ENCODE data around the gene WDR46. TPM values are rescaled to one million over a fixed set of nuclear protein-coding genes. Genes with fewer than 3 reads are reported as not detected.
A peak's percentile ranks its signal among the peaks of the same experiment; 100 is the strongest.

WDR46 gene
- total and polyA plus RNA-seq, 2 of the 13 experiments (the other 11 are each of a cell fraction or from before 2014, with no cell fraction given) = 47.4 to 105 TPM

DNA sequence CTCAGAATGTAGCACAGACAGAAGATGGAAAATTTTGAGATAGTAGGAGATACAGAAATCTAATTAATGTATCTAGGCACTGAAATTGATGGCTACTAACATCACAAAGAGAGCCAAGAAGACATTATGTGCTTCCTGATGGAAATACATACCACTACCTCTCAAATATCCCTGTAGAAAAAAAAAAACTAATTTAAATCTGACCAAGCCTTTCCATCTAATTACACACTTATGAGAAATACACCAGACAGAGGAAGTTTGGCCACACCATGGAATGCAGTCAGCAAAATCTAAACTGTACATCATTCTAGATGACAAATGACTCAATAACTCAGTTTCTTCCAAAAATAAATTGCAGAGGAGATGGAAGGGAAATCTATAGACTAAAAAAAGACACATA lies 36.3 kb downstream of the WDR46 start:
- Histone ChIP-seq H3K4me3 (replicated peaks in 1 of 3; ENCODE audit: insufficient read depth in 1 of 3, low read depth in 2 of 3, low read length in 3 of 3) (no peak overlapping the region), H3K79me2 (ENCODE audit: insufficient read depth, low read length) (no peaks in the 10 kb centered on the region), H3K4me2 (ENCODE audit: low read depth, low read length) (no peak overlapping the region), H3K36me3 (replicated peaks in 1 of 2; ENCODE audit: control insufficient read depth in 1 of 2, insufficient read depth in 2 of 2, low read length in 2 of 2) (peaks cover 3 to 5% of the 10 kb centered on the region in 2 experiments; a peak in 4 of 5 replicates), H3K27ac (ENCODE audit: extremely low read length, insufficient read depth, low read length) (no peak overlapping the region), H3K4me1 (ENCODE audit: insufficient read depth, low read length) (peaks cover 37% of the 10 kb centered on the region), H4K20me1 (ENCODE audit: insufficient read depth, low read length) (no peaks in the 10 kb centered on the region), H3K27me3 (ENCODE audit: control insufficient read depth in 1 of 2, insufficient read depth in 2 of 2, low read length in 2 of 2) (no peaks in the 10 kb centered on the region), H3K9me3 (ENCODE audit: low read length) (no peaks in the 10 kb centered on the region), H2AFZ (ENCODE audit: low read length) (no peak overlapping the region), H3K9ac (ENCODE audit: insufficient read depth, low read depth, low read length) (no peak overlapping the region)
- in situ Hi-C loops (cut with HindIII; ENCODE audit: extremely low pct_ligation_motif_present, low pct_unique_long_range_greater_than_20kb) (no loop called here), intact Hi-C loops (cut with micrococcal nuclease; ENCODE audit: unreplicated experiment) (no loop called here)
- POLR2A ChIA-PET = no interaction called here
- no TSS peak for BruUV-seq (replicated peaks)
- FAIRE-seq (no peak), DNase-seq (ENCODE audit: low spot score) (no peak), ATAC-seq (no peak)
- CTCF ChIA-PET (ENCODE audit: low intra/inter-chr PET ratio, low total read pairs) = no interaction called here
- TF ChIP-seq RBFOX2 (IDR thresholded peaks at IDR 0.05; ENCODE audit: low read depth, low read length) = peak; percentile 26; the same call in 1 of the 2 replicates
- TF ChIP-seq NFATC3 (CRISPR knock-in tag; IDR thresholded peaks at IDR 0.05) = no peak

DNA sequence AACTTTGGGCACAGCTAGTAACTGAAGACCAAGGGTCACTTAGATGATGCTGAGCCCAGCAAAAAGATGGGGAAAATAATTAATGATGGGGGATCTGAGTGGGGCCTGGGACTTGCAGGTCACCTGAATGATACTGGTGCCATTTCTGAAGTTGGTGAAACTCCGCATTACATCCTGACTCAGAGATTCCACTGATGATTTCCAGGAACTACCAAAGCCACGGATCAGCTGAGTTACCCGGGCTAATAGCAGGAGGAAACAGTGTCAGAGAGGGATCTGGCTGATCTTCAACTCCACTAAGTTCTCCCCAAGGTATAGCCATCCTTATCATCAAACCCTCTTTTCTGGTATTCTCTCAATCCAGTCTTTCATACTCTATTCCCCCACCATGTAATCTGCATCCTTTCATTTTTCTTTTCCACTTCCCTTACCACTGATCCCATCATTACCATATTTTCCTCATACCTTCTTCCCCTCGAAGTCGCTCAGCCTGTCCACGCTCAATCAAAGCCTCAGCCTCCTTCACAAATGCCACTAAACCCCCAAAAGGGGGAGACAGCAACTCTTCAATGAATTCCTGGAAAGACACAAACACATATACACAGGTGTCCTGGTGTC lies 37.5 kb downstream of the WDR46 start:
- intact Hi-C loops (cut with micrococcal nuclease; ENCODE audit: unreplicated experiment) (no loop called here), in situ Hi-C loops (cut with HindIII; ENCODE audit: extremely low pct_ligation_motif_present, low pct_unique_long_range_greater_than_20kb) (no loop called here)
- Histone ChIP-seq H3K9ac (ENCODE audit: insufficient read depth, low read depth, low read length) (no peak overlapping the region), H3K4me1 (ENCODE audit: insufficient read depth, low read length) (peaks cover 37% of the 10 kb centered on the region), H3K27ac (ENCODE audit: extremely low read length, insufficient read depth, low read length) (no peak overlapping the region), H2AFZ (ENCODE audit: low read length) (no peak overlapping the region), H3K27me3 (ENCODE audit: control insufficient read depth in 1 of 2, insufficient read depth in 2 of 2, low read length in 2 of 2) (no peaks in the 10 kb centered on the region; a peak in 1 of 5 replicates), H4K20me1 (ENCODE audit: insufficient read depth, low read length) (no peaks in the 10 kb centered on the region), H3K79me2 (ENCODE audit: insufficient read depth, low read length) (no peaks in the 10 kb centered on the region), H3K4me3 (replicated peaks in 1 of 3; ENCODE audit: insufficient read depth in 1 of 3, low read depth in 2 of 3, low read length in 3 of 3) (no peak overlapping the region), H3K4me2 (ENCODE audit: low read depth, low read length) (no peak overlapping the region), H3K36me3 (replicated peaks in 1 of 2; ENCODE audit: control insufficient read depth in 1 of 2, insufficient read depth in 2 of 2, low read length in 2 of 2) (peaks cover 0 to 5% of the 10 kb centered on the region in 2 experiments; a peak in 4 of 5 replicates), H3K9me3 (ENCODE audit: low read length) (no peaks in the 10 kb centered on the region)
- no peak for TF ChIP-seq POLR2G (IDR thresholded peaks at IDR 0.05; ENCODE audit: low read depth, low read length)
- TF ChIP-seq, protein P1, sequence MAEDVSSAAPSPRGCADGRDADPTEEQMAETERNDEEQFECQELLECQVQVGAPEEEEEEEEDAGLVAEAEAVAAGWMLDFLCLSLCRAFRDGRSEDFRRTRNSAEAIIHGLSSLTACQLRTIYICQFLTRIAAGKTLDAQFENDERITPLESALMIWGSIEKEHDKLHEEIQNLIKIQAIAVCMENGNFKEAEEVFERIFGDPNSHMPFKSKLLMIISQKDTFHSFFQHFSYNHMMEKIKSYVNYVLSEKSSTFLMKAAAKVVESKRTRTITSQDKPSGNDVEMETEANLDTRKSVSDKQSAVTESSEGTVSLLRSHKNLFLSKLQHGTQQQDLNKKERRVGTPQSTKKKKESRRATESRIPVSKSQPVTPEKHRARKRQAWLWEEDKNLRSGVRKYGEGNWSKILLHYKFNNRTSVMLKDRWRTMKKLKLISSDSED (CRISPR knock-in tag; IDR thresholded peaks at IDR 0.05) = no peak
- no peak for TF ChIP-seq ZNF282 (IDR thresholded peaks at IDR 0.05; ENCODE audit: partially characterized antibody)
- TF ChIP-seq IRX3 (CRISPR knock-in tag; IDR thresholded peaks at IDR 0.05; ENCODE audit: borderline replicate concordance, low read depth) = no peak
- TF ChIP-seq, protein P2, sequence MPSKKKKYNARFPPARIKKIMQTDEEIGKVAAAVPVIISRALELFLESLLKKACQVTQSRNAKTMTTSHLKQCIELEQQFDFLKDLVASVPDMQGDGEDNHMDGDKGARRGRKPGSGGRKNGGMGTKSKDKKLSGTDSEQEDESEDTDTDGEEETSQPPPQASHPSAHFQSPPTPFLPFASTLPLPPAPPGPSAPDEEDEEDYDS (CRISPR knock-in tag; IDR thresholded peaks at IDR 0.05) = no peak
- no peak for TF ChIP-seq RORA (CRISPR knock-in tag; IDR thresholded peaks at IDR 0.05)
- peak; percentile 54 for TF ChIP-seq BCL6 (CRISPR knock-in tag; IDR thresholded peaks at IDR 0.05)
- no peak for TF ChIP-seq IKZF4 (CRISPR knock-in tag; IDR thresholded peaks at IDR 0.05; ENCODE audit: borderline replicate concordance, low read depth, not compliant biosample characterization)
- 0 out of 2 replicates have a peak, but pooled peaks have one; percentile 30 for TF ChIP-seq RBFOX2 (IDR thresholded peaks at IDR 0.05; ENCODE audit: low read depth, low read length)
- no peak for TF ChIP-seq POLR2AphosphoS5 (IDR thresholded peaks at IDR 0.05; ENCODE audit: low read depth, low read length)
- TF ChIP-seq FOXP1 (IDR thresholded peaks at IDR 0.05) = no peak
- no peak for TF ChIP-seq FOXP1 (CRISPR knock-in tag; IDR thresholded peaks at IDR 0.05)
- no peak for TF ChIP-seq ZNF329 (CRISPR knock-in tag; IDR thresholded peaks at IDR 0.05; ENCODE audit: low read depth)
- DNase-seq (ENCODE audit: low spot score) = no peak
- BruUV-seq (replicated peaks) = no TSS peak
- FAIRE-seq = no peak
- no peak for ATAC-seq
- CTCF ChIA-PET (ENCODE audit: low intra/inter-chr PET ratio, low total read pairs) = no interaction called here
- POLR2A ChIA-PET = interaction anchor here (0.6 to 5.1 kb wide), 6 partner anchors 10 to 280 kb away, joined by 3 to 94 read pairs (median 30); partner anchors contain the start of genes HSD17B8, RING1, RPS18 and VPS52
- 97% methylated on average over 5 of the region's 6 CpGs for WGBS (ENCODE audit: low lambda C conversion rate)
